Measurements from ENCODE around the gene ABCA7. TPM values are rescaled to one million over a fixed set of nuclear protein-coding genes. Genes with fewer than 3 reads are reported as not detected.

ABCA7 gene
- total and polyA plus RNA-seq, 2 of the 13 experiments (the other 11 are each of a cell fraction or from before 2014, with no cell fraction given), result 4.4 to 32.4 TPM

- no peak for TF ChIP-seq ZNF121 (CRISPR knock-in tag; IDR thresholded peaks at IDR 0.05)
- TF ChIP-seq, protein P1, sequence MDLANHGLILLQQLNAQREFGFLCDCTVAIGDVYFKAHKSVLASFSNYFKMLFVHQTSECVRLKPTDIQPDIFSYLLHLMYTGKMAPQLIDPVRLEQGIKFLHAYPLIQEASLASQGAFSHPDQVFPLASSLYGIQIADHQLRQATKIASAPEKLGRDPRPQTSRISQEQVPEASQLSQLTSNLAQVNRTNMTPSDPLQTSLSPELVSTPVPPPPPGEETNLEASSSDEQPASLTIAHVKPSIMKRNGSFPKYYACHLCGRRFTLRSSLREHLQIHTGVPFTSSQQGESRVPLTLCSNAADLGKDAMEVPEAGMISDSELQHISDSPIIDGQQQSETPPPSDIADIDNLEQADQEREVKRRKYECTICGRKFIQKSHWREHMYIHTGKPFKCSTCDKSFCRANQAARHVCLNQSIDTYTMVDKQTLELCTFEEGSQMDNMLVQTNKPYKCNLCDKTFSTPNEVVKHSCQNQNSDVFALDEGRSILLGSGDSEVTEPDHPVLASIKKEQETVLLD (CRISPR knock-in tag; IDR thresholded peaks at IDR 0.05; ENCODE audit: low read depth), result no peak
- no peak for TF ChIP-seq ISX (CRISPR knock-in tag; conservative IDR thresholded peaks at IDR 0.05)
- no peak for TF ChIP-seq HOXA9 (CRISPR knock-in tag; IDR thresholded peaks at IDR 0.05; ENCODE audit: borderline replicate concordance)
- TF ChIP-seq ELF3 (CRISPR knock-in tag; IDR thresholded peaks at IDR 0.05), result peak; percentile 64; the same call in 1 of the 2 replicates
- no peak for TF ChIP-seq MBD4 (IDR thresholded peaks at IDR 0.05; ENCODE audit: borderline replicate concordance, low read length)
- no peak for TF ChIP-seq ZNF547 (CRISPR knock-in tag; IDR thresholded peaks at IDR 0.05)
- no peak for TF ChIP-seq WIZ (CRISPR knock-in tag; IDR thresholded peaks at IDR 0.05)
- peak; percentile 36; the same call in 1 of the 2 replicates for TF ChIP-seq MIER2 (CRISPR knock-in tag; IDR thresholded peaks at IDR 0.05)
- no peak for TF ChIP-seq ZNF589 (CRISPR knock-in tag; conservative IDR thresholded peaks at IDR 0.05)
- peak; percentile 74 for TF ChIP-seq ZNF768 (CRISPR knock-in tag; IDR thresholded peaks at IDR 0.05)
- peak; percentile 95 for TF ChIP-seq RAD21 (CRISPR knock-in tag; IDR thresholded peaks at IDR 0.05)
- no peak; the same call in 1 of the 2 replicates for TF ChIP-seq ZBTB4 (CRISPR knock-in tag; IDR thresholded peaks at IDR 0.05; ENCODE audit: borderline replicate concordance)
- TF ChIP-seq, protein P2, sequence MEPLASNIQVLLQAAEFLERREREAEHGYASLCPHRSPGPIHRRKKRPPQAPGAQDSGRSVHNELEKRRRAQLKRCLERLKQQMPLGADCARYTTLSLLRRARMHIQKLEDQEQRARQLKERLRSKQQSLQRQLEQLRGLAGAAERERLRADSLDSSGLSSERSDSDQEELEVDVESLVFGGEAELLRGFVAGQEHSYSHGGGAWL (CRISPR knock-in tag; IDR thresholded peaks at IDR 0.05), result no peak
- no peak for TF ChIP-seq ZFP36L2 (CRISPR knock-in tag; IDR thresholded peaks at IDR 0.05)
- TF ChIP-seq ZNF136 (CRISPR knock-in tag; IDR thresholded peaks at IDR 0.05; ENCODE audit: low read depth), result no peak
- no peak for TF ChIP-seq MLLT10 (CRISPR knock-in tag; IDR thresholded peaks at IDR 0.05)
- no peak for TF ChIP-seq PAF1 (CRISPR knock-in tag; IDR thresholded peaks at IDR 0.05)
- TF ChIP-seq ZBTB7B (CRISPR knock-in tag; IDR thresholded peaks at IDR 0.05), result 0 out of 2 replicates have a peak, but pooled peaks have one; percentile 71
- TF ChIP-seq, protein P3, sequence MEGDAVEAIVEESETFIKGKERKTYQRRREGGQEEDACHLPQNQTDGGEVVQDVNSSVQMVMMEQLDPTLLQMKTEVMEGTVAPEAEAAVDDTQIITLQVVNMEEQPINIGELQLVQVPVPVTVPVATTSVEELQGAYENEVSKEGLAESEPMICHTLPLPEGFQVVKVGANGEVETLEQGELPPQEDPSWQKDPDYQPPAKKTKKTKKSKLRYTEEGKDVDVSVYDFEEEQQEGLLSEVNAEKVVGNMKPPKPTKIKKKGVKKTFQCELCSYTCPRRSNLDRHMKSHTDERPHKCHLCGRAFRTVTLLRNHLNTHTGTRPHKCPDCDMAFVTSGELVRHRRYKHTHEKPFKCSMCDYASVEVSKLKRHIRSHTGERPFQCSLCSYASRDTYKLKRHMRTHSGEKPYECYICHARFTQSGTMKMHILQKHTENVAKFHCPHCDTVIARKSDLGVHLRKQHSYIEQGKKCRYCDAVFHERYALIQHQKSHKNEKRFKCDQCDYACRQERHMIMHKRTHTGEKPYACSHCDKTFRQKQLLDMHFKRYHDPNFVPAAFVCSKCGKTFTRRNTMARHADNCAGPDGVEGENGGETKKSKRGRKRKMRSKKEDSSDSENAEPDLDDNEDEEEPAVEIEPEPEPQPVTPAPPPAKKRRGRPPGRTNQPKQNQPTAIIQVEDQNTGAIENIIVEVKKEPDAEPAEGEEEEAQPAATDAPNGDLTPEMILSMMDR (CRISPR knock-in tag; IDR thresholded peaks at IDR 0.05), result peak; percentile 99
- no peak for TF ChIP-seq JUNB (CRISPR knock-in tag; IDR thresholded peaks at IDR 0.05; ENCODE audit: borderline replicate concordance)
- TF ChIP-seq KDM5A (IDR thresholded peaks at IDR 0.05; ENCODE audit: borderline replicate concordance, low read length), result no peak
- TF ChIP-seq MED13 (CRISPR knock-in tag; IDR thresholded peaks at IDR 0.05), result peak; percentile 65; the same call in 1 of the 2 replicates
These were observed 73.4 kb downstream of the ABCA7 start (continued) for GRCh38 chr19:1113030-1113985.

Measured in HepG2 (cell line).